ENCODE results near the gene PRR5. TPM values are rescaled to one million over a fixed set of nuclear protein-coding genes. Genes with fewer than 3 reads are reported as not detected.

PRR5 gene
- total RNA-seq, 1 donor from 2014 or later = 17.5 TPM

GRCh38 chr22:44786136-44786535 lies 84.1 kb downstream of the PRR5 start:
- no peak for TF ChIP-seq CTCF (IDR thresholded peaks at IDR 0.05; ENCODE audit: partially characterized antibody, unreplicated experiment)
- peaks cover 5% of the 10 kb centered on the region for H3K27me3 Mint-ChIP-seq (ENCODE audit: unreplicated experiment)
- H3K36me3 Mint-ChIP-seq (ENCODE audit: unreplicated experiment) = no peaks in the 10 kb centered on the region
- H3K4me3 Mint-ChIP-seq (ENCODE audit: unreplicated experiment) = no peak overlapping the region
- no peaks in the 10 kb centered on the region for H3K9me3 Mint-ChIP-seq (ENCODE audit: unreplicated experiment)
- no peak for DNase-seq
- H3K4me1 Mint-ChIP-seq (ENCODE audit: low read depth, unreplicated experiment) = no peaks in the 10 kb centered on the region
- H3K27ac Mint-ChIP-seq (ENCODE audit: unreplicated experiment) = no peak overlapping the region

GRCh38 chr22:44786610-44787009 lies 84.6 kb downstream of the PRR5 start:
- TF ChIP-seq CTCF (IDR thresholded peaks at IDR 0.05; ENCODE audit: partially characterized antibody, unreplicated experiment) = no peak
- H3K4me1 Mint-ChIP-seq (ENCODE audit: low read depth, unreplicated experiment) = no peaks in the 10 kb centered on the region

More at GRCh38 chr22:44786610-44787009, 84.6 kb downstream of the PRR5 start:
- Mint-ChIP-seq H3K36me3 (ENCODE audit: unreplicated experiment) (no peaks in the 10 kb centered on the region), H3K4me3 (ENCODE audit: unreplicated experiment) (no peak overlapping the region), H3K9me3 (ENCODE audit: unreplicated experiment) (no peaks in the 10 kb centered on the region), H3K27me3 (ENCODE audit: unreplicated experiment) (peaks cover 5% of the 10 kb centered on the region), H3K27ac (ENCODE audit: unreplicated experiment) (no peak overlapping the region)
- DNase-seq = no peak

Other genes starting within 250 kb of the PRR5 start
- 35.0 TPM for gene RTL6, start 204.0 kb upstream of the PRR5 start, total RNA-seq (ENCODE audit: unreplicated experiment)
- 0.59 TPM for gene ARHGAP8, start 50.4 kb downstream of the PRR5 start, total RNA-seq (ENCODE audit: unreplicated experiment)

All from glutamatergic neuron (in vitro differentiated cells).